Ammon's horn (tissue), 1 donor: Measurements from ENCODE around the gene SMARCD2.
"Not testable (repeated sequence)": the region's sequence is repeated elsewhere in the genome, so short reads cannot be mapped to it uniquely, and the experiment has no call there.

Source experiments
- DNase-seq: peaks from one replicate; pipeline ENCODE4 v3.0.0-alpha.2; 2016; ENCODE audit warnings: low spot score

Gene SMARCD2

DNA sequence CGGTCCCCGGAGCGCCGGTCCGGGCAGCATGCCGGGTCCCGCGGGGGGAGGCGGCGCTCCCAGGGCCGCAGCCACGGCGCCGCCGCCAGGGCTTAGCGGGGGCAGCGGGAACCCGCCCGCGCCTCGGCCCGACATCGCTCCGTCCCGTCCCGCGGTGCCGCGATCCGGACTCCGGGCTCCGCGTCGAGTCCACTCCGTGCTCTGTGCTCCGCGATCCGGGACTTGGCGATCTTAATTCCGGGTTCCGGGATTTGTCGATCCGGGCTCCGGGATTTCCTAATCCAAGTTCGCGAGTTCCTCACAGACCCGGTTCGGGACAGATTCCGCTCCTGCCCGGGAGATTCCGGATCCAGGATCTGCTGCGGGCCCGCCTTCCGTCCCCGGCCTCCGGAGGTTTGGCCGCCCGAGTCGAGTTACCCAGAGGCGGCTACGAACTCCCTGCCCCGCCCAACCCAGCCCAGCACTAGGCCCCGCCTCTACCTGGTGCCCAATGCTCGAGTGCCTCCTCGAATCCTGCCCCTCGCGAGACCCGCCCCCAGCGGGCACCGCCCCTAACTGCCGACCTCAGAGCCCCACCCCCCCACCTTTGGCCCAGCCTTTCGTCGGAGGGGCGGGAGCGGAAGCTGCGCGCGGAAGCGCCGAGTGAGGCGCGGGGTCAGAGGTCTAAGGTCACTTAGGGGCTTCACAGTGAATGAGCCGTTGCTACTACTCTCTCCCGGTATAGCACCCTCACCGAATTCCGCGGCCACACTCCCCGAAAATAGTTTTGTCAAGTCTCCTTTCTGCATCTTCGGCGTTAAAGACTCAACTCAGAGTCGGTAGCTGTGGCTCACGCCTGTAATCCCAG lies at the start of gene SMARCD2:
SMARCD2 (minus strand) TSS at position 146 of the 847 bp plus-strand sequence; CDS start at position 135, 11 bp downstream.
- DNase-seq: peak; percentile 99

DNA sequence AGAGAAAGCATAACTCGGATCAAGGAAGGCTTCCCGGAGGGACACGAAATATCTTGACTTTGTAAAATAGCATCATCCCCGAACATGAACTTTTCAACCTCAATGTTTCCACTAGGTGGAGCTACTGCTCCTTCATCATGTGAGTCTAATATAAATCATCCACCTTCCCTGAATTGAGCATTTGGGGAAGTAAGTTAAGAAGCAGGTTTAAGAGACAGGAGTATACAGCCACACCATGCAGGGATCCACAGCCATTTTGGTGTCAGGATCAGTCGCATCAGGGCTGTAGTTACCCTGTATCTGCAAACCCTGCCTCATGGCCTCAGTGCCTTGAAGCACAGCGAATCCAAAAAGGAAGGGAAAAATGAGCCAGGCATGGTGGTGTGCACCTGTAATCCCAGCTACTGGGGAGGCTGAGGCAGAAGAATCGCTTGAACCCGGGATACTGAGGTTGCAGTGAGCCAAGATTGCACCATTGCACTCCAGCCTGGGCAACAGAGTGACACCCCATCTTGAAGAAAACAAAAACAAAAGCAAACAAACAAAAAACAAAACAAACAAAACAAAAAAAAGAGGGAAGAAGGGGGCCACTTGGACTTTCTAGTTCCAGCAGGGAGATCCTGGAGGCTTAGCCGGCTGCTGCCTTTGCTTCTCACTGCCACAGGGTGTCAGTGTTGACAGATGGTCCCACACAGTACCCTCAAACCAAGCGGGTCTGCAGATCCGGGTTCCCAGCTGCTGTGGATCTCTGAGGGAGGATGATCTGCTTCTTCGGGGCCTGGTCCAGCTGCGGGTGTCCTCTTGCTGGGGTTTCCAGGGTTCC lies 46.8 kb upstream of the SMARCD2 start:
- peak; percentile 57 for DNase-seq

DNA sequence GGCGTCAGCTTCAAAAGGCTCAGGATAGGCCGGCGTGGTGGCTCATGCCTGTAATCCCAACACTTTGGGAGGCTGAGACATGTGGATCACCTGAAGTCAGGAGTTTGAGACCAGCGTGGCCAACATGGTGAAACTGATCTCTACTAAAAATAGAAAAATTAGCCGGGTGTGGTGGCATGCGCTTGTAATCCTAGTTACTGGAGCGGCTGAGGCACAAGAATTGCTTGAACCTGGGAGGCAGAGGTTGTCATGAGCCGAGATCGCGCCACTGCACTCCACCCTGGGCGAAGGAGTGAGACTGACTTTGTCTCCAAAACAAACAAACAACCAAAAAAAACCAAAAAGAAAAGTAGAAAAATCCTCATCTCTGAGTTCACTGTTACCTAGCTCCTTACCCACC lies 42.6 kb upstream of the SMARCD2 start:
- not testable (repeated sequence) for DNase-seq

- DNase-seq: not testable (repeated sequence)
Observed at GRCh38 chr17:63882626-63883126, 40.2 kb upstream of the SMARCD2 start.

DNA sequence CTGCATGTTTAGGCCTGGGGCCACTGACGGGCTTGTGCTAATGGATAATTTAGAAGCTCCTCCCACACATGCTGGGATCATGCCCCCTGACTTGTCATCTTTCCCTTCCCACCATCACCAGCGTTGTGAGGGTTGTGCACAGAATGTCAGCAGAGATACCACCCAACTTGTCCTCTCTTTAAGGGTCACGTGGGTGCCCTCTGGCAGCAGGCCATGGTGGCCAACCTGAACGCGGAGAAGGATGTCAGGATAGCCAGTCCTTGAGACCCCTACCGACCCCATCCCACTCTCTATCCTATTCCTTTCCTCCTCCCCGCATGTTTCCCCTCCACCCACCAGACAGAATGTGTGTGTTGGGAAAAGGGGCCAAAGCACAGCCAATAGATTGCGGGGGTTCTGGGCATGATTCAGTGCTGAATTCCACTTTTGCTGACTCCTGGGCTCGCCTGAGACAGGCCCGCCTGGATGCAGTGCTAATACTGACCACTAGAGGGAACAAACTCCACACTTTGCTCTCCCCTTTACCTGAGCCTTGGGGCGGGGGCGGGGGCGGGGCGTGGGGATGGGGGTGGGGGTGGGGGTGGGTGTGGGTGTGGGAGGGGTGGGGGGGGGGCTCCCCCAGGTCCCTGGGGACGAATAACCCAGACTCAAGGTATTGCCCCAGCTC lies 39.6 kb upstream of the SMARCD2 start, which contains the start of gene GH2:
GH2 (minus strand) TSS at position 10 of the 667 bp plus-strand sequence. CDS start 143 bp downstream, outside the sequence.
- DNase-seq: no peak

GRCh38 chr17:63881337-63881736 lies 38.9 kb upstream of the SMARCD2 start:
- DNase-seq: not testable (repeated sequence)

DNA sequence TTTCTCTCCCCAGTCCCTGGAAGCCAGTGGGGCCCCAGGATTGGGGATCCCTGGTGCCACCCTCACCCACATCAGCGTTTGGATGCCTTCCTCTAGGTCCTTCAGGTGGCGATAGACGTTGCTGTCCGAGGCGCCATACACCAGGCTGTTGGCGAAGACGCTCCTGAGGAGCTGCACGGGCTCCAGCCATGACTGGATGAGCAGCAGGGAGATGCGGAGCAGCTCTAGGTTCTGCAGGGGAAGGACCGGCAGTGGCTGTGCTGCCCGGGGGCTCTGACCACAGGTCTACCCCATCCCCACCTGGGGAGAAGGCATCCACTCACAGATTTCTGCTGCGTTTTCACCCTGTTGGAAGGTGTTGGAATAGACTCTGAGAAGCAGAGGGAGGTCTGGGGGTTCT lies 38.2 kb upstream of the SMARCD2 start:
- no peak for DNase-seq

DNA sequence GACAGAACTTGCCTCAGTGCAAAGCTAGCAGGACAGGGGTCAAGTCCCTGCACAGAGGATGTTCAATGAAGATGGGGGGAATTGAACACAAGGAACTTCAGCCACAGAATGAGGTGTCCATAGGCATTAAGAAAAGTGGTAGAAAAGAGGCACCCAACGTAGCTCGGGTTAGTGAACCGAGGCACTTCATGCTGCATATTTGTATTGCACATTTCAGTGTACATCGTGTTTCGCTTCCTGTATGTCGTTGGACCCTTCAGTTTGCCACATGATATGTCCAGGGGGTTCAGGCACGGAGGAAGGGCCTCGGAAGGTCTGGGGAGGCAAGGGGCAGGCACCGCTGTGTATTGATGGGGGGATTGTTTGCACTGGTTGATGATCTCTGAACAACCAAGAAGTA lies 35.9 kb upstream of the SMARCD2 start:
- DNase-seq: not testable (repeated sequence)

- DNase-seq: not testable (repeated sequence)
Observed at GRCh38 chr17:63874693-63875092, 32.2 kb upstream of the SMARCD2 start.

DNA sequence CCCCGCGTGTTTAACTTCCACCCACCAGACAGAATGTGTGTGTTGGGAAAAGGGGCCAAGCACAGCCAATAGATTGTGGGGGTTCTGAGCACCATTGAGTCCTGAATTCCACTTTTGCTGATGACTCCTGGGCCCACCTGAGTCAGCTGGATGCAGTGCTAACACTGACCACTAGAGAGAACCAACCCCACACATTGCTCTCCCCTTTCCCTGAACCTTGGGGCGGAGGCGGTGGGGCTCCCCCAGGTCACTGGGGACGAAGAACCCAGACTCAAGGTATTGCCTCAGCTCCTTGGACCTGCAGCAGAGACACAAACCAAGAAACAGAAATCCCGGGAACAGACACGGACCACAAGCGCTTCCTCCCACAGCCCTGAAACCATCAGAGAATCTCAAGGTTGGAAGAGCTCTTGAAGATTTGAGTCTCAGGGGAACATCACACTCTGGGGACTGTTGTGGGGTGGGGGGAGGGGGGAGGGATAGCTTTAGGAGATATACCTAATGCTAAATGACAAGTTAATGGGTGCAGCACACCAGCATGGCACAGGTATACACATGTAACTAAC lies 31.7 kb upstream of the SMARCD2 start:
- DNase-seq: not testable (repeated sequence)

GRCh38 chr17:63873577-63873976 lies 31.1 kb upstream of the SMARCD2 start, which contains the start of gene CSH2:
Gene CSH2 (minus strand): TSS chr17:63873677. CDS start chr17:63873614, 63 bp downstream.
- DNase-seq: not testable (repeated sequence)

- DNase-seq: not testable (repeated sequence)
Observed at GRCh38 chr17:63871646-63872365, 29.3 kb upstream of the SMARCD2 start.

GRCh38 chr17:63870292-63870665 lies 27.8 kb upstream of the SMARCD2 start:
- DNase-seq: not testable (repeated sequence)

DNA sequence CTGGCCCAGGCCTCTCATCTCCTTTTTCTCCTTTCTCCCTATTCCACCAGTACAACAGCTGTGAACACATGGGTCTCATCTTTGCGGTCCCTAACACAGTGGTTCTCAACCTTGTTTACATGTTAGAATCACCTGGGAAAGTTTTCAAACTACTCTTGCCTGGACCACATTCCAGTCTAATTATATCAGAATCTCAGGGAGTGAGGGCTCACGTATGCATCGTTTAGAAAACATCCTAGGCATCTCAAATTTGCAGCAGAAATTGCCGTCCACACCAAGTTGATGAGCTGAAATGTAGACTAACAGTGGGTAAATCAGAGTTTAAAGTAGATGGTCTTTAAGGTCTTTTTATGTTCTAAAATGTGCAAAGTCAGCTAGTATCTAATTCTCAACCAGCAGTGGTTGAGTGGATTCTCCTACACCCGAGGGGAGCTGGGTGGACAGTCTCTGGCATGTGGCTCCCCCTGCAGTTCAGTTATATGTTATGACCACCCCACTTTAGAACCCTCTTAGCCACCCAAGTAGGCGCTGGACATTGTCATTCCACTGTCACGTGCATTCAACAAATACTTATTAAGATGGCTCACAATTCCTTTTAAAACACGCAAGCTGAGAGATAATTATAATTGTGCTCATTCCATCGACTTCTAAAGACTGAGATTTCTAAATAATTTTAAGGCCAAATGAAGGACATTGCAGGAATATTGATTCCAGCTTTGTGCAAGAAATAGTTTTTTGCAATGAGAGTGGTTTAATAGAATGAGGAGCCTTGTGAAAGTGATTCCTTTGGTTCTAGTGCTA lies 27.2 kb upstream of the SMARCD2 start:
- DNase-seq: not testable (repeated sequence)

DNA sequence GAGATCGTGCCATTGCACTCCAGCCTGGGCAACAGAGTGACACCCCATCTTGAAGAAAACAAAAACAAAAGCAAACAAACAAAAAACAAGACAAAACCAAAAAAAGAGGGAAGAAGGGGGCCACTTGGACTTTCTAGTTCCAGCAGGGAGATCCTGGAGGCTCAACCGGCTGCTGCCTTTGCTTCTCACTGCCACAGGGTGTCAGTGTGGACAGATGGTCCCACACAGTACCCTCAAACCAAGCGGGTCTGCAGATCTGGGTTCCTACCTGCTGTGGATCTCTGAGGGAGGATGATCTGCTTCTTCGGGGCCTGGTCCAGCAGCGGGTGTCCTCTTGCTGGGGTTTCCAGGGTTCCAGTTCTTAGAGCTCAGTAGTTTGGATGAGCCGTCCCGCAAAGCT lies 24.1 kb upstream of the SMARCD2 start:
- DNase-seq: not testable (repeated sequence)

- DNase-seq: no peak
Observed at GRCh38 chr17:63859257-63859656, 16.8 kb upstream of the SMARCD2 start.

- DNase-seq: not testable (repeated sequence)
Observed at GRCh38 chr17:63856425-63856824, 13.9 kb upstream of the SMARCD2 start.

DNA sequence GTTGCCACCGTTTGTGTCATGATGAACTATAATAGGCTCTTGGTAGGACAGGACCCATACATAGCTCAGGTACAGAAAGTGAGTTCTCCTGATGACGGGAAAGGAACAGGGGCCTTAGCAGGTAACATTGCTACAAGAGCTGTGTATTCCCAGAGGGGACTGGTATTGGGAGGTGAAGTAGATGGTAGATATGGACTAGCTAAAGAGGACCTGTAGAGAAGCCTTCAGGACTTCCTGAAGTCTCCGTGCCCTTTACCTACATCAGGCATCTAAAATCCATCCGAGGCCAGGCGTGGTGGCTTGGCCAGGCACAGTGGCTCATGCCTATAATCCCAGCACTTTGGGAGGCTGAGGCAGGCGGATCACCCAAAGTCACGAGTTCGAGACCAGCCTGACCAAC lies 12.7 kb upstream of the SMARCD2 start:
- no peak for DNase-seq

DNA sequence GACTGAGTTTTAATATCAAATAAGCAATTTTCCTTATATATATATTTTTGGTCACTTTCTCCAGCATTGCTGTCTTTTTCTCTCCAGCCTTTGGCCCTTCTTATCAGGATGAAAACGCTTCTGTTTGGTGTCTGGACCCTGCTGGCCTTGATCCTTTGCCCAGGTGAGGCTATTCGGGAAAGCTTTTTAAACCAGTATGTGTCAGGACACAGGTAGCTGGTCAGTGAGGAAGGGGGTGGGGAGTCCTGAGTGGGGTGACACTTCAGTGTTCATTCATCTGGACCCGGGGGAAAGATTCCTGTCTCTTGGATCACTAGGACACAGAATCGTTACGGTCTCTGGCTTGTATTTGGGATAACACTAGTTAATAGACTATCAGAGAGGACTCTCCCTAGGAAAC lies 12.2 kb upstream of the SMARCD2 start:
- DNase-seq: no peak

GRCh38 chr17:63853260-63853659 lies 10.8 kb upstream of the SMARCD2 start:
- no peak for DNase-seq
